CD14-positive monocyte (primary cell): ENCODE measurements around the gene HMGN3. TPM values are rescaled to one million over a fixed set of nuclear protein-coding genes. Genes with fewer than 3 reads are reported as not detected.

ENCODE experiments used
- DNase-seq, 3 donors: peaks; one replicate each; pipeline ENCODE4 v3.0.0-alpha.2; 2011 to 2022
- H2AFZ ChIP-seq: 2 replicates; pipeline ENCODE4 v1.6.0; 2012; ENCODE audit warnings: mild to moderate bottlenecking, low read depth, low read length, inconsistent platforms; ENCODE audit not compliant: insufficient read depth, poor library complexity, severe bottlenecking
- H3K27ac ChIP-seq, 2 donors: 1 replicate in 1 of 2; 2 replicates in 1 of 2; pipeline ENCODE4 v1.5.1; 2012 to 2013; ENCODE audit warnings: low read length in 2 of 2, control low read depth in 1 of 2, inconsistent platforms in 1 of 2, low read depth in 1 of 2, mild to moderate bottlenecking in 1 of 2
- H3K27me3 ChIP-seq, 2 donors: one replicate each; pipeline versions ENCODE4 v1.6.0 to v1.6.1; 2011 to 2013; ENCODE audit warnings: low read length in 2 of 2; ENCODE audit not compliant: control insufficient read depth in 2 of 2, insufficient read depth in 2 of 2
- H3K36me3 ChIP-seq, 2 donors: replicated peaks in 1 of 2; 1 replicate in 1 of 2; 2 replicates in 1 of 2; pipeline versions ENCODE4 v1.5.1 to v1.6.1; 2012 to 2013; ENCODE audit warnings: low read length in 2 of 2, control low read depth in 1 of 2, inconsistent platforms in 1 of 2, mild to moderate bottlenecking in 1 of 2; ENCODE audit not compliant: insufficient read depth in 2 of 2, control insufficient read depth in 1 of 2
- H3K4me1 ChIP-seq, 2 donors: 1 replicate in 1 of 2; 2 replicates in 1 of 2; pipeline versions ENCODE4 v1.5.1 to v1.6.1; 2012 to 2013; ENCODE audit warnings: low read length in 2 of 2, control low read depth in 1 of 2, inconsistent platforms in 1 of 2, mild to moderate bottlenecking in 1 of 2, moderate library complexity in 1 of 2; ENCODE audit not compliant: insufficient read depth in 2 of 2, control insufficient read depth in 1 of 2
- H3K4me2 ChIP-seq: replicated peaks from 2 replicates; pipeline ENCODE3; 2012; ENCODE audit warnings: low read length, moderate library complexity, mild to moderate bottlenecking; ENCODE audit not compliant: poor library complexity, severe bottlenecking; ENCODE audit errors: extremely low read depth
- H3K4me3 ChIP-seq, 3 experiments: fragments of 200-600 bp in 1 of 3; sonication (generic) in 1 of 3; replicated peaks in 1 of 3; 1 replicate in 2 of 3; 2 replicates in 1 of 3; pipeline ENCODE4 v1.5.1; 2011 to 2013; ENCODE audit warnings: low read length in 3 of 3, mild to moderate bottlenecking in 3 of 3, control low read depth in 2 of 3, low read depth in 2 of 3, inconsistent platforms in 1 of 3, moderate library complexity in 1 of 3
- H3K79me2 ChIP-seq: 2 replicates; pipeline ENCODE4 v1.6.0; 2012; ENCODE audit warnings: mild to moderate bottlenecking, control low read depth, inconsistent platforms, low read length, moderate library complexity; ENCODE audit not compliant: insufficient read depth
- H3K9ac ChIP-seq: 2 replicates; pipeline ENCODE4 v1.6.0; 2017; ENCODE audit warnings: low read length, mild to moderate bottlenecking; ENCODE audit not compliant: insufficient read depth, poor library complexity, severe bottlenecking
- H3K9me3 ChIP-seq, 2 donors: replicated peaks in 1 of 2; 1 replicate in 1 of 2; 2 replicates in 1 of 2; pipeline versions ENCODE4 v1.5.1 to v1.6.1; 2012 to 2013; ENCODE audit warnings: low read length in 2 of 2, control low read depth in 1 of 2; ENCODE audit not compliant: control insufficient read depth in 1 of 2, insufficient read depth in 1 of 2
- H4K20me1 ChIP-seq: 2 replicates; pipeline ENCODE4 v1.6.0; 2012; ENCODE audit warnings: mild to moderate bottlenecking, low read length, control low read depth, moderate library complexity; ENCODE audit not compliant: insufficient read depth
- H3K27ac Mint-ChIP-seq, 7 donors: one replicate each; pipeline ENCODE4 v1.8.0; 2020; ENCODE audit warnings: mild to moderate bottlenecking in 7 of 7, mixed read lengths in 7 of 7, moderate library complexity in 6 of 7, inconsistent platforms in 2 of 7
- H3K27me3 Mint-ChIP-seq, 3 donors: one replicate each; pipeline ENCODE4 v1.8.0; 2021 to 2022; ENCODE audit warnings: low read depth in 3 of 3, mild to moderate bottlenecking in 3 of 3, mixed read lengths in 3 of 3, moderate library complexity in 3 of 3, inconsistent platforms in 1 of 3
- H3K36me3 Mint-ChIP-seq, 2 donors: one replicate each; pipeline ENCODE4 v1.8.0; 2020; ENCODE audit warnings: mixed read lengths in 2 of 2, inconsistent platforms in 1 of 2, mild to moderate bottlenecking in 1 of 2
- H3K4me1 Mint-ChIP-seq: one replicate; pipeline ENCODE4 v1.8.0; 2020; ENCODE audit warnings: mild to moderate bottlenecking, mixed read lengths
- H3K4me3 Mint-ChIP-seq, 2 donors: one replicate each; pipeline ENCODE4 v1.8.0; 2020; ENCODE audit warnings: mild to moderate bottlenecking in 2 of 2, mixed read lengths in 2 of 2, moderate library complexity in 1 of 2
- H3K9me3 Mint-ChIP-seq, 7 donors: one replicate each; pipeline ENCODE4 v1.8.0; 2020 to 2022; ENCODE audit warnings: mixed read lengths in 7 of 7, mild to moderate bottlenecking in 6 of 7, moderate library complexity in 6 of 7, inconsistent platforms in 2 of 7
- WGBS: methylation state at CpG from one replicate; pipeline ENCODE4 v1.1.5; 2013; ENCODE audit warnings: missing lambda C conversion rate; ENCODE audit not compliant: insufficient coverage; 5-methylcytosine and 5-hydroxymethylcytosine counted together
- intact Hi-C, 2 donors: fragments of 100-400 bp; cut with micrococcal nuclease; formaldehyde crosslinking; loops; one replicate each; pipeline versions ENCODE4 v1.15.0 to v1.15.1; 2023
- polyA plus RNA-seq, 3 donors: library from polyadenylated mRNA; depleted of rRNA in 1 of 3; unstranded in 2 of 3; stranded (reverse) in 1 of 3; fragments of 300-500 nt in 2 of 3; fragments of >200 nt in 1 of 3; fragmentation: Illumina TruSeq in 2 of 3; gene quantifications; 1 replicate in 2 of 3; 2 replicates in 1 of 3; pipeline ENCODE4 v1.2.3, GENCODE V29; 2012 to 2021
- TF ChIP-seq, protein P1 (sequence below): fragments of 200-600 bp; IDR thresholded peaks from one replicate; pipeline ENCODE4 v1.8.0; 2022; ENCODE audit warnings: antibody characterized with exemption, mild to moderate bottlenecking

Gene HMGN3
- polyA plus RNA-seq, 3 donors = 63.9 to 106 (median 84.4) TPM

- 100% methylated on average over 1 of the region's 2 CpGs for WGBS
- Mint-ChIP-seq H3K27me3 (peaks cover 1 to 5% (median 4%) of the 10 kb centered on the region in 3 donors), H3K36me3 (no peaks in the 10 kb centered on the region), H3K4me1 (no peaks in the 10 kb centered on the region), H3K9me3 (peaks cover 0 to 7% (median 1%) of the 10 kb centered on the region in 7 donors), H3K27ac (no peak overlapping the region), H3K4me3 (no peak overlapping the region)
- intact Hi-C loops = no loop called here
- H3K9me3 ChIP-seq = no peaks in the 10 kb centered on the region
- no peaks in the 10 kb centered on the region for H3K79me2 ChIP-seq
- no peaks in the 10 kb centered on the region for H3K36me3 ChIP-seq
- TF ChIP-seq, protein P1, sequence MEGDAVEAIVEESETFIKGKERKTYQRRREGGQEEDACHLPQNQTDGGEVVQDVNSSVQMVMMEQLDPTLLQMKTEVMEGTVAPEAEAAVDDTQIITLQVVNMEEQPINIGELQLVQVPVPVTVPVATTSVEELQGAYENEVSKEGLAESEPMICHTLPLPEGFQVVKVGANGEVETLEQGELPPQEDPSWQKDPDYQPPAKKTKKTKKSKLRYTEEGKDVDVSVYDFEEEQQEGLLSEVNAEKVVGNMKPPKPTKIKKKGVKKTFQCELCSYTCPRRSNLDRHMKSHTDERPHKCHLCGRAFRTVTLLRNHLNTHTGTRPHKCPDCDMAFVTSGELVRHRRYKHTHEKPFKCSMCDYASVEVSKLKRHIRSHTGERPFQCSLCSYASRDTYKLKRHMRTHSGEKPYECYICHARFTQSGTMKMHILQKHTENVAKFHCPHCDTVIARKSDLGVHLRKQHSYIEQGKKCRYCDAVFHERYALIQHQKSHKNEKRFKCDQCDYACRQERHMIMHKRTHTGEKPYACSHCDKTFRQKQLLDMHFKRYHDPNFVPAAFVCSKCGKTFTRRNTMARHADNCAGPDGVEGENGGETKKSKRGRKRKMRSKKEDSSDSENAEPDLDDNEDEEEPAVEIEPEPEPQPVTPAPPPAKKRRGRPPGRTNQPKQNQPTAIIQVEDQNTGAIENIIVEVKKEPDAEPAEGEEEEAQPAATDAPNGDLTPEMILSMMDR = no peak
- no peak overlapping the region for H2AFZ ChIP-seq
- H3K4me3 ChIP-seq = no peak overlapping the region
- no peaks in the 10 kb centered on the region for H3K27me3 ChIP-seq
- no peaks in the 10 kb centered on the region for H3K4me1 ChIP-seq
- H3K4me2 ChIP-seq = no peak overlapping the region
- no peak overlapping the region for H3K27ac ChIP-seq
- H3K9ac ChIP-seq = no peak overlapping the region
- no peak for DNase-seq
- H4K20me1 ChIP-seq = no peaks in the 10 kb centered on the region
Observed at GRCh38 chr6:79168695-79168980, 65.8 kb downstream of the HMGN3 start.

- no peak overlapping the region for H3K4me3 Mint-ChIP-seq
- peaks cover 0 to 7% (median 1%) of the 10 kb centered on the region in 7 donors for H3K9me3 Mint-ChIP-seq
- H3K27me3 Mint-ChIP-seq = peaks cover 1 to 5% (median 3%) of the 10 kb centered on the region in 3 donors
- no peak overlapping the region for H3K4me3 ChIP-seq
- H3K4me2 ChIP-seq = no peak overlapping the region
- H3K27ac ChIP-seq = no peak overlapping the region
- no peaks in the 10 kb centered on the region for H3K36me3 Mint-ChIP-seq
- H3K4me1 ChIP-seq = no peaks in the 10 kb centered on the region
- WGBS = 78% methylated on average over 5 of the region's 9 CpGs
- H3K4me1 Mint-ChIP-seq = no peaks in the 10 kb centered on the region
- H3K79me2 ChIP-seq = no peaks in the 10 kb centered on the region
- no peak overlapping the region for H2AFZ ChIP-seq
- no peak overlapping the region for H3K27ac Mint-ChIP-seq
- no peaks in the 10 kb centered on the region for H3K9me3 ChIP-seq
- TF ChIP-seq, protein P1 = no peak
- no peaks in the 10 kb centered on the region for H3K36me3 ChIP-seq
- no peaks in the 10 kb centered on the region for H3K27me3 ChIP-seq
- H3K9ac ChIP-seq = no peak overlapping the region
- H4K20me1 ChIP-seq = no peaks in the 10 kb centered on the region
- intact Hi-C loops = no loop called here
- DNase-seq = no peak
Observed at GRCh38 chr6:79167931-79168694, 66.4 kb downstream of the HMGN3 start.
